NT2/D1 (cell line): Measurements from ENCODE around the gene DSTN.
"Not testable (repeated sequence)": the region's sequence is repeated elsewhere in the genome, so short reads cannot be mapped to it uniquely, and the experiment has no call there.

ENCODE experiments used
- SUZ12 ChIP-seq: IDR thresholded peaks from 2 replicates; pipeline ENCODE4 v1.6.1; 2011; ENCODE audit not compliant: insufficient read length, insufficient read depth; ENCODE audit errors: extremely low read depth
- YY1 ChIP-seq: IDR thresholded peaks from 2 replicates; pipeline ENCODE4 v1.6.1; 2011; ENCODE audit not compliant: insufficient read length, insufficient read depth
- ZNF274 ChIP-seq: IDR thresholded peaks from 2 replicates; pipeline ENCODE4 v1.6.1; 2011; ENCODE audit warnings: mild to moderate bottlenecking, low read depth, low read length

DNA sequence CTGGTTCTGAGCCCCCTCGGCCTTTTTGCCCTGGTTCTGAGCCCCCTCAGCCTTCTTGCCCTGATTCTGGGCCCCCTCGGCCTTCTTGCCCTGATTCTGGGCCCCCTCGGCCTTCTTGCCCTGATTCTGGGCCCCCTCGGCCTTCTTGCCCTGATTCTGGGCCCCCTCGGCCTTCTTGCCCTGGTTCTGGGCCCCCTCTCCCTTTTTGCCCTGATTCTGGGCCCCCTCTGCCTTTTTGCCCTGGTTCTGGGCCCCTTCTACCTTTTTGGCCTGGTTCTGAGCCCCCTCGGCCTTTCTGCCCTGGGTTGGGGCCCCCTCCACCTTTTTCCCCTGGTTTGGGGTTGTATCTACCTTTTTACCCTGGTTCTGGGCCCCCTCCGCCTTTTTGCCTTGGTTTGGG is 89.5 kb downstream of the DSTN start:
- TF ChIP-seq ZNF274, SUZ12, YY1: not testable (repeated sequence)
